ENCODE data around the gene MORN1. TPM values are rescaled to one million over a fixed set of nuclear protein-coding genes. Genes with fewer than 3 reads are reported as not detected.
"Not testable (repeated sequence)": the region's sequence is repeated elsewhere in the genome, so short reads cannot be mapped to it uniquely, and the experiment has no call there.

The MORN1 gene
- total RNA-seq, 2 experiments from 2014 or later: 5.3 to 6.5 TPM

- intact Hi-C loops (cut with DNase I, micrococcal nuclease): no loop called here
- no peaks in the 10 kb centered on the region for H3K9me3 ChIP-seq (ENCODE audit: control insufficient read depth in 1 of 2, insufficient read depth in 1 of 2, low read length in 2 of 2)
- H3K27ac Mint-ChIP-seq: no peak overlapping the region
- H3K4me1 Mint-ChIP-seq (ENCODE audit: low read depth): no peaks in the 10 kb centered on the region
- ChIA-PET POLR2A (no interaction called here), CTCF (no interaction called here)
- no peaks in the 10 kb centered on the region for H3K4me1 ChIP-seq (ENCODE audit: insufficient read depth, low read length)
- no peaks in the 10 kb centered on the region for H3K36me3 ChIP-seq (ENCODE audit: insufficient read depth, low read length)
- H3K9me3 Mint-ChIP-seq: no peaks in the 10 kb centered on the region
- no peaks in the 10 kb centered on the region for H3K36me3 Mint-ChIP-seq (ENCODE audit: low read depth)
- no peaks in the 10 kb centered on the region for H3K27me3 ChIP-seq (ENCODE audit: control insufficient read depth in 1 of 2, insufficient read depth in 2 of 2, low read length in 2 of 2)
- no peak for DNase-seq
- H3K4me3 ChIP-seq (ENCODE audit: low read length): no peak overlapping the region
- H3K4me3 Mint-ChIP-seq: no peak overlapping the region
- no peak for ATAC-seq (ENCODE audit: poor library complexity)
- no peak for TF ChIP-seq CTCF (IDR thresholded peaks at IDR 0.05)
- H3K27me3 Mint-ChIP-seq: no peaks in the 10 kb centered on the region
- H3K27ac ChIP-seq (ENCODE audit: low read depth in 1 of 2, low read length in 2 of 2): no peak overlapping the region
These were observed 56.3 kb downstream of the MORN1 start for GRCh38 chr1:2334883-2335534.

GRCh38 chr1:2334366-2334765 is 57.0 kb downstream of the MORN1 start:
- ChIA-PET CTCF (no interaction called here), POLR2A (no interaction called here)
- H3K9me3 Mint-ChIP-seq: no peaks in the 10 kb centered on the region
- ATAC-seq (ENCODE audit: poor library complexity) (no peak), DNase-seq (no peak)
- Histone ChIP-seq H3K36me3 (ENCODE audit: insufficient read depth, low read length) (no peaks in the 10 kb centered on the region), H3K9me3 (ENCODE audit: control insufficient read depth in 1 of 2, insufficient read depth in 1 of 2, low read length in 2 of 2) (no peaks in the 10 kb centered on the region), H3K27me3 (ENCODE audit: control insufficient read depth in 1 of 2, insufficient read depth in 2 of 2, low read length in 2 of 2) (no peaks in the 10 kb centered on the region), H3K4me3 (ENCODE audit: low read length) (no peak overlapping the region), H3K4me1 (ENCODE audit: insufficient read depth, low read length) (no peaks in the 10 kb centered on the region), H3K27ac (ENCODE audit: low read depth in 1 of 2, low read length in 2 of 2) (no peak overlapping the region)
- TF ChIP-seq CTCF (IDR thresholded peaks at IDR 0.05): no peak
- no peak overlapping the region for H3K27ac Mint-ChIP-seq
- H3K27me3 Mint-ChIP-seq: no peaks in the 10 kb centered on the region
- no peak overlapping the region for H3K4me3 Mint-ChIP-seq
- no peaks in the 10 kb centered on the region for H3K36me3 Mint-ChIP-seq (ENCODE audit: low read depth)
- intact Hi-C loops (cut with DNase I, micrococcal nuclease): no loop called here
- H3K4me1 Mint-ChIP-seq (ENCODE audit: low read depth): no peaks in the 10 kb centered on the region

- H3K36me3 Mint-ChIP-seq (ENCODE audit: low read depth); H3K9me3 Mint-ChIP-seq; intact Hi-C loops (cut with DNase I, micrococcal nuclease); H3K36me3 ChIP-seq (ENCODE audit: insufficient read depth, low read length); H3K4me1 ChIP-seq (ENCODE audit: insufficient read depth, low read length); H3K27ac Mint-ChIP-seq; H3K27me3 Mint-ChIP-seq; H3K4me1 Mint-ChIP-seq (ENCODE audit: low read depth); DNase-seq; H3K9me3 ChIP-seq (ENCODE audit: control insufficient read depth in 1 of 2, insufficient read depth in 1 of 2, low read length in 2 of 2); H3K4me3 ChIP-seq (ENCODE audit: low read length); H3K27ac ChIP-seq (ENCODE audit: low read depth in 1 of 2, low read length in 2 of 2); ATAC-seq (ENCODE audit: poor library complexity); POLR2A ChIA-PET; H3K4me3 Mint-ChIP-seq; H3K27me3 ChIP-seq (ENCODE audit: control insufficient read depth in 1 of 2, insufficient read depth in 2 of 2, low read length in 2 of 2); CTCF ChIA-PET: not testable (repeated sequence)
These were observed 59.8 kb downstream of the MORN1 start for GRCh38 chr1:2331580-2331979.

GRCh38 chr1:2331200-2331544 is 60.2 kb downstream of the MORN1 start:
- H3K36me3 ChIP-seq (ENCODE audit: insufficient read depth, low read length): no peaks in the 10 kb centered on the region
- no peaks in the 10 kb centered on the region for H3K27me3 ChIP-seq (ENCODE audit: control insufficient read depth in 1 of 2, insufficient read depth in 2 of 2, low read length in 2 of 2)
- H3K27ac Mint-ChIP-seq: no peak overlapping the region
- H3K9me3 ChIP-seq (ENCODE audit: control insufficient read depth in 1 of 2, insufficient read depth in 1 of 2, low read length in 2 of 2): no peaks in the 10 kb centered on the region
- DNase-seq (no peak), ATAC-seq (ENCODE audit: poor library complexity) (no peak)
- H3K27me3 Mint-ChIP-seq: no peaks in the 10 kb centered on the region
- TF ChIP-seq CTCF (IDR thresholded peaks at IDR 0.05): no peak
- no peaks in the 10 kb centered on the region for H3K4me1 ChIP-seq (ENCODE audit: insufficient read depth, low read length)
- no peak overlapping the region for H3K4me3 ChIP-seq (ENCODE audit: low read length)
- H3K9me3 Mint-ChIP-seq: no peaks in the 10 kb centered on the region
- CTCF ChIA-PET: no interaction called here
- H3K27ac ChIP-seq (ENCODE audit: low read depth in 1 of 2, low read length in 2 of 2): no peak overlapping the region
- POLR2A ChIA-PET: no interaction called here
- H3K4me3 Mint-ChIP-seq: no peak overlapping the region
- peaks cover 5% of the 10 kb centered on the region for H3K4me1 Mint-ChIP-seq (ENCODE audit: low read depth)
- intact Hi-C loops (cut with DNase I, micrococcal nuclease): no loop called here
- no peaks in the 10 kb centered on the region for H3K36me3 Mint-ChIP-seq (ENCODE audit: low read depth)

Measured in CD4-positive, alpha-beta T cell (primary cell).